HCT116 (cell line): ENCODE results near the gene TMEM185B. TPM values are rescaled to one million over a fixed set of nuclear protein-coding genes. Genes with fewer than 3 reads are reported as not detected.
A peak's percentile ranks its signal among the peaks of the same experiment; 100 is the strongest.

Experiments
- ATAC-seq: fragments of 200-7000 bp; cut with Tn5 transposase; 2 replicates; pipeline ENCODE4 v1.9.1; 2020; ENCODE audit warnings: mild to moderate bottlenecking, moderate library complexity
- Bru-seq: library from RNA; stranded (reverse); fragments of 400-500 nt; gene quantifications from one replicate; lab custom pipeline; 2021; lab: Mats Ljungman, UMichigan
- BruChase-seq, 2 experiments: library from RNA; stranded (reverse); fragments of 400-500 nt; gene quantifications; one replicate each; lab custom pipeline; 2021; lab: Mats Ljungman, UMichigan
- BruUV-seq: library from RNA; stranded (reverse); fragments of 400-500 nt; replicated peaks from 2 replicates; lab custom pipeline; 2021; lab: Mats Ljungman, UMichigan
- CTCF ChIA-PET: fragments of 300-600 bp; sonication (Branson Sonifier 250); formaldehyde crosslinking; loops from one replicate; lab custom pipeline; 2021; ENCODE audit warnings: antibody characterized with exemption; lab: Charles Lee
- POLR2A ChIA-PET: fragments of 300-600, 350-600 bp; sonication (Branson Sonifier 250); formaldehyde crosslinking; loops from one replicate; lab custom pipeline; 2021; ENCODE audit warnings: antibody characterized with exemption; lab: Charles Lee
- RAD21 ChIA-PET, 2 experiments: fragments of 300-600 bp; sonication (Branson Sonifier 250); formaldehyde crosslinking; loops; one replicate each; lab custom pipeline; 2023; ENCODE audit warnings: low total read pairs in 2 of 2; ENCODE audit not compliant: uncharacterized antibody in 2 of 2, unreplicated experiment in 2 of 2, low non-redundant PET in 1 of 2; lab: Charles Lee
- DNase-seq: peaks from one replicate; pipeline ENCODE4 v3.0.0-alpha.2; 2010; ENCODE audit warnings: low read depth, low spot score
- H2AFZ ChIP-seq: fragments of 200-600 bp; shearing (Covaris generic), sonication (generic); 2 replicates; pipeline ENCODE4 v1.6.1; 2017; ENCODE audit warnings: low read depth, mixed run types, mixed read lengths, antibody characterized with exemption, low read length; ENCODE audit not compliant: poor library complexity, severe bottlenecking
- H3K27ac ChIP-seq: 2 replicates; pipeline ENCODE4 v1.5.1; 2012; ENCODE audit warnings: low read depth, low read length
- H3K27me3 ChIP-seq: fragments of 200-600 bp; sonication (generic); 2 replicates; pipeline ENCODE4 v1.6.1; 2016; ENCODE audit warnings: mixed run types, low read length, mixed read lengths; ENCODE audit not compliant: insufficient read depth
- H3K36me3 ChIP-seq, 2 experiments: fragments of 200-500 bp in 1 of 2; fragments of 200-600 bp in 1 of 2; sonication (Bioruptor generic) in 1 of 2; sonication (generic) in 1 of 2; 2 replicates each; pipeline versions ENCODE4 v1.5.1 to v1.6.1; 2014 to 2016; ENCODE audit warnings: low read length in 2 of 2, inconsistent platforms in 1 of 2, mixed read lengths in 1 of 2, mixed run types in 1 of 2; ENCODE audit not compliant: insufficient read depth in 2 of 2, control insufficient read depth in 1 of 2
- H3K4me1 ChIP-seq, 2 experiments: fragments of 200-600 bp in 1 of 2; sonication (generic) in 1 of 2; 2 replicates each; pipeline versions ENCODE4 v1.5.1 to v1.6.1; 2012 to 2017; ENCODE audit warnings: low read length in 2 of 2, inconsistent platforms in 1 of 2, mild to moderate bottlenecking in 1 of 2, mixed read lengths in 1 of 2, mixed run types in 1 of 2, moderate library complexity in 1 of 2; ENCODE audit not compliant: insufficient read depth in 2 of 2, control insufficient read depth in 1 of 2
- H3K4me2 ChIP-seq: fragments of 200-600 bp; sonication (generic); 2 replicates; pipeline ENCODE4 v1.6.1; 2017; ENCODE audit warnings: mixed run types, low read length, mixed read lengths
- H3K4me3 ChIP-seq, 2 experiments: fragments of 200-600 bp in 1 of 2; sonication (generic) in 1 of 2; replicated peaks in 1 of 2; 2 replicates each; pipeline ENCODE4 v1.5.1; 2011 to 2016; ENCODE audit warnings: low read length in 2 of 2, control low read depth in 1 of 2, low read depth in 1 of 2, mild to moderate bottlenecking in 1 of 2, mixed read lengths in 1 of 2, mixed run types in 1 of 2
- H3K79me2 ChIP-seq: fragments of 200-600 bp; sonication (generic); 2 replicates; pipeline ENCODE4 v1.6.1; 2017; ENCODE audit warnings: mild to moderate bottlenecking, mixed run types, low read length, moderate library complexity, mixed read lengths; ENCODE audit not compliant: insufficient read depth
- H3K9ac ChIP-seq: fragments of 200-600 bp; sonication (generic); 2 replicates; pipeline ENCODE4 v1.6.1; 2016; ENCODE audit warnings: low read length, mixed read lengths
- H3K9me2 ChIP-seq: fragments of 200-600 bp; sonication (generic), shearing (Covaris generic); 2 replicates; pipeline ENCODE4 v1.6.1; 2017; ENCODE audit warnings: mixed run types, mild to moderate bottlenecking, moderate library complexity; ENCODE audit not compliant: insufficient read depth
- H3K9me3 ChIP-seq, 2 experiments: fragments of 200-500 bp in 1 of 2; fragments of 200-600 bp in 1 of 2; sonication (Bioruptor generic) in 1 of 2; sonication (generic) in 1 of 2; 2 replicates each; pipeline ENCODE4 v1.6.1; 2014 to 2017; ENCODE audit warnings: low read length in 2 of 2, mixed read lengths in 2 of 2, inconsistent platforms in 1 of 2, low read depth in 1 of 2, mild to moderate bottlenecking in 1 of 2, mixed run types in 1 of 2, moderate library complexity in 1 of 2; ENCODE audit not compliant: control insufficient read depth in 1 of 2, insufficient read depth in 1 of 2
- H4K20me1 ChIP-seq: fragments of 200-600 bp; sonication (generic), shearing (Covaris generic); 2 replicates; pipeline ENCODE4 v1.6.1; 2017; ENCODE audit warnings: mixed run types, mild to moderate bottlenecking, moderate library complexity; ENCODE audit not compliant: insufficient read depth
- ATF3 ChIP-seq: IDR thresholded peaks from 2 replicates; pipeline ENCODE4 v1.6.1; 2012
- CBX3 ChIP-seq: IDR thresholded peaks from 2 replicates; pipeline ENCODE4 v1.6.1; 2012; ENCODE audit warnings: low read depth
- CEBPB ChIP-seq: IDR thresholded peaks from 2 replicates; pipeline ENCODE4 v1.6.1; 2012; ENCODE audit warnings: low read depth
- CTCF ChIP-seq, 3 experiments: fragments of 200-600 bp in 1 of 3; sonication (generic) in 1 of 3; IDR thresholded peaks in 2 of 3; conservative IDR thresholded peaks in 1 of 3; 2 replicates each; pipeline ENCODE4 v1.5.1; 2012 to 2017; ENCODE audit warnings: low read depth in 2 of 3, low read length in 2 of 3, antibody characterized with exemption in 1 of 3, borderline replicate concordance in 1 of 3, control low read depth in 1 of 3, mild to moderate bottlenecking in 1 of 3, mixed read lengths in 1 of 3, mixed run types in 1 of 3, moderate library complexity in 1 of 3; ENCODE audit not compliant: insufficient read depth in 1 of 3
- EGR1 ChIP-seq: IDR thresholded peaks from 2 replicates; pipeline ENCODE4 v1.6.1; 2012; ENCODE audit warnings: low read depth
- ELF1 ChIP-seq: IDR thresholded peaks from 2 replicates; pipeline ENCODE4 v1.6.1; 2012; ENCODE audit warnings: low read depth, borderline replicate concordance
- EZH2 ChIP-seq: fragments of 200-600 bp; sonication (generic); IDR thresholded peaks from 2 replicates; pipeline ENCODE4 v1.6.1; 2017; ENCODE audit warnings: antibody characterized with exemption, mixed run types
- EZH2phosphoT487 ChIP-seq: fragments of 200-600 bp; IDR thresholded peaks from 2 replicates; pipeline ENCODE4 v1.6.1; 2018; ENCODE audit warnings: antibody characterized with exemption, borderline replicate concordance
- MAX ChIP-seq: IDR thresholded peaks from 2 replicates; pipeline ENCODE4 v1.6.1; 2012
- POLR2A ChIP-seq: IDR thresholded peaks from 2 replicates; pipeline ENCODE4 v1.7.0; 2011; ENCODE audit warnings: borderline replicate concordance; ENCODE audit not compliant: insufficient read depth, insufficient read length; ENCODE audit errors: extremely low read depth
- POLR2AphosphoS5 ChIP-seq: IDR thresholded peaks from 2 replicates; pipeline ENCODE4 v1.6.1; 2011; ENCODE audit warnings: mild to moderate bottlenecking, low read depth, low read length, moderate library complexity
- RAD21 ChIP-seq: IDR thresholded peaks from 2 replicates; pipeline ENCODE4 v1.6.1; 2012; ENCODE audit warnings: low read depth, mild to moderate bottlenecking
- REST ChIP-seq: IDR thresholded peaks from 2 replicates; pipeline ENCODE4 v1.6.1; 2012; ENCODE audit warnings: low read depth
- SIN3A ChIP-seq: IDR thresholded peaks from 2 replicates; pipeline ENCODE4 v1.6.1; 2012; ENCODE audit warnings: low read depth
- SRF ChIP-seq: IDR thresholded peaks from 2 replicates; pipeline ENCODE4 v1.6.1; 2012; ENCODE audit warnings: low read depth
- TCF7L2 ChIP-seq: IDR thresholded peaks from 2 replicates; pipeline ENCODE4 v1.7.0; 2011; ENCODE audit warnings: borderline replicate concordance, inconsistent platforms; ENCODE audit not compliant: insufficient read depth, insufficient read length; ENCODE audit errors: extremely low read depth
- YY1 ChIP-seq: IDR thresholded peaks from 2 replicates; pipeline ENCODE4 v1.6.1; 2011; ENCODE audit warnings: low read length, low read depth, moderate library complexity, mild to moderate bottlenecking; ENCODE audit not compliant: insufficient replicate concordance; ENCODE audit errors: extremely low read depth
- ZFX ChIP-seq: fragments of 450-650 bp; IDR thresholded peaks from 2 replicates; pipeline ENCODE4 v1.6.1; 2017
- ZNF274 ChIP-seq: fragments of 200-500 bp; sonication (Bioruptor generic); IDR thresholded peaks from 2 replicates; pipeline ENCODE4 v1.6.1; 2014; ENCODE audit warnings: mild to moderate bottlenecking, low read depth, low read length, inconsistent platforms
- intact Hi-C: fragments of 100-400 bp; cut with micrococcal nuclease; formaldehyde crosslinking; loops from 2 replicates; pipeline ENCODE4 v1.10.0; 2022
- long read RNA-seq: library from polyadenylated mRNA; unstranded; transcript quantifications from one replicate; pipeline ENCODE4 v2.0.0, GENCODE V29; 2021; ENCODE audit not compliant: unreplicated experiment
- polyA plus RNA-seq: library from polyadenylated mRNA; unstranded; fragments of >200 nt; gene quantifications from 2 replicates; pipeline ENCODE4 v1.2.1, GENCODE V29; 2012; ENCODE audit warnings: missing spikeins
- total RNA-seq: library from RNA; stranded (reverse); gene quantifications from one replicate; pipeline ENCODE4 v1.2.1, GENCODE V29; 2021; ENCODE audit not compliant: unreplicated experiment

The TMEM185B gene
- 27.1 TPM for total RNA-seq
- polyA plus RNA-seq, result 18.6 and 19.9 TPM in 2 replicates
- Bru-seq, nascent RNA, result percentile 83 among the genes with signal in this experiment
- percentile 92 among the genes with signal in this experiment for BruChase-seq, experiment 1, labeled RNA remaining after a 6-hour chase
- BruChase-seq, experiment 2, labeled RNA remaining after a 2-hour chase, result percentile 96 among the genes with signal in this experiment
- long read RNA-seq, transcript TMEM185B-201 (1 exons, 2,131 nt), result major isoform, 32 of 32 reads
- long read RNA-seq, partial matches to known transcripts, result 0 of 32 reads
- long read RNA-seq, other reads (novel, unspliced or antisense), result 0 of 32 reads

- Histone ChIP-seq H3K4me1 (peaks cover 6 to 30% of the 10 kb centered on the region in 2 experiments; a peak in 3 of 4 replicates), H3K27ac (peak within 1 kb of the TSS; percentile 85), H3K27me3 (no peaks in the 10 kb centered on the region), H3K4me3 (peak within 1 kb of the TSS; percentile 58 to 65), H3K4me2 (peak within 1 kb of the TSS; percentile 91), H3K9me3 (no peaks in the 10 kb centered on the region), H4K20me1 (no peaks in the 10 kb centered on the region), H3K36me3 (peaks cover 0 to 7% of the 10 kb centered on the region in 2 experiments; a peak in 1 of 4 replicates), H2AFZ (no peak within 1 kb of the TSS), H3K79me2 (peaks cover 21% of the 10 kb centered on the region), H3K9me2 (no peaks in the 10 kb centered on the region), H3K9ac (peak within 1 kb of the TSS; percentile 74)
- ATAC-seq, result peak; percentile 92
- RAD21 ChIA-PET, result no interaction called here
- intact Hi-C loops, result no loop called here
- CTCF ChIA-PET, result interaction anchor here (1.0 kb wide), 2 partner anchors 89 to 520 kb away, joined by 3 to 7 read pairs; no protein-coding TSS in a partner anchor
- no TSS peak for BruUV-seq
- POLR2A ChIA-PET, result interaction anchor here (1.0 kb wide), 4 partner anchors 9 to 852 kb away, joined by 3 to 7 read pairs (median 5); partner anchors contain the start of gene RALB
- DNase-seq, result peak; percentile 62
- TF ChIP-seq MAX (peak; percentile 98), RAD21 (peak; percentile 45), ZNF274 (no peak), ATF3 (no peak), YY1 (peak; percentile 60), ELF1 (no peak), EGR1 (peak; percentile 86), TCF7L2 (peak; percentile 73), CTCF (IDR thresholded peaks at IDR 0.05 in 2 of 3, conservative IDR thresholded peaks at IDR 0.05 in 1 of 3; ENCODE audit: borderline replicate concordance in 1 of 3, insufficient read depth in 1 of 3, low read depth in 2 of 3, low read length in 2 of 3) (peak in 2 of 3 experiments; percentile 43 to 52; a peak in 4 of 6 replicates), REST (no peak), POLR2A (peak; percentile 43), CBX3 (peak; percentile 87), CEBPB (no peak), EZH2 (no peak), EZH2phosphoT487 (no peak), SRF (no peak), SIN3A (peak; percentile 55; the same call in 1 of the 2 replicates), ZFX (peak; percentile 81), POLR2AphosphoS5 (peak; percentile 78)
These were observed at the start of gene TMEM185B for GRCh38 chr2:120223034-120223912. TSS of gene TMEM185B (minus strand) at chr2:120223400. CDS start at chr2:120222976, 424 bp downstream.
